MM.1S (cell line): ENCODE results near the gene CTDSP2.

Source experiments
- DNase-seq: peaks from one replicate; pipeline ENCODE4 v3.0.0-alpha.2; 2015
- H2AFZ ChIP-seq: fragments of 300-600 bp; sonication (generic); 2 replicates; pipeline ENCODE4 v1.6.0; 2016; ENCODE audit warnings: antibody characterized with exemption, low read length
- H3F3A ChIP-seq: fragments of 300-600 bp; sonication (generic); 2 replicates; pipeline ENCODE4 v1.6.1; 2016; ENCODE audit warnings: mild to moderate bottlenecking, antibody characterized with exemption, low read length, moderate library complexity, mixed read lengths; ENCODE audit not compliant: insufficient read depth
- H3K27ac ChIP-seq: fragments of 300-600 bp; sonication (generic); 2 replicates; pipeline ENCODE4 v1.5.1; 2016; ENCODE audit warnings: mild to moderate bottlenecking, low read length
- H3K27me3 ChIP-seq: fragments of 300-600 bp; sonication (generic); replicated peaks from 2 replicates; pipeline ENCODE4 v1.6.0; 2016; ENCODE audit warnings: low read length; ENCODE audit not compliant: insufficient read depth
- H3K36me3 ChIP-seq: fragments of 300-600 bp; sonication (generic); replicated peaks from 2 replicates; pipeline ENCODE4 v1.6.1; 2016; ENCODE audit warnings: mild to moderate bottlenecking, low read length, mixed read lengths; ENCODE audit not compliant: insufficient read depth
- H3K4me1 ChIP-seq: fragments of 300-600 bp; sonication (generic); 2 replicates; pipeline ENCODE4 v1.6.1; 2016; ENCODE audit warnings: low read length, mixed read lengths
- H3K4me2 ChIP-seq: fragments of 300-600 bp; sonication (generic); 2 replicates; pipeline ENCODE4 v1.6.0; 2016; ENCODE audit warnings: low read depth, low read length
- H3K4me3 ChIP-seq: fragments of 300-600 bp; sonication (generic); 2 replicates; pipeline ENCODE4 v1.5.1; 2016; ENCODE audit warnings: low read length, mixed read lengths
- H3K79me2 ChIP-seq: fragments of 300-600 bp; sonication (generic); 2 replicates; pipeline ENCODE4 v1.6.1; 2016; ENCODE audit warnings: mixed run types, low read length, mixed read lengths
- H3K9ac ChIP-seq: fragments of 300-600 bp; sonication (generic); 2 replicates; pipeline ENCODE4 v1.6.1; 2016; ENCODE audit warnings: low read length, mixed read lengths
- H3K9me2 ChIP-seq: fragments of 300-600 bp; sonication (generic); replicated peaks from 2 replicates; pipeline ENCODE4 v1.6.1; 2016; ENCODE audit warnings: mild to moderate bottlenecking, low read length, mixed read lengths; ENCODE audit not compliant: insufficient read depth
- H3K9me3 ChIP-seq: fragments of 300-600 bp; sonication (generic); replicated peaks from 2 replicates; pipeline ENCODE4 v1.6.1; 2016; ENCODE audit warnings: mild to moderate bottlenecking, low read length, mixed read lengths; ENCODE audit not compliant: insufficient read depth
- H4K20me1 ChIP-seq: fragments of 300-600 bp; sonication (generic); 2 replicates; pipeline ENCODE4 v1.6.1; 2016; ENCODE audit warnings: mild to moderate bottlenecking, low read length, moderate library complexity, mixed read lengths; ENCODE audit not compliant: insufficient read depth
- CTCF ChIP-seq: fragments of 300-600 bp; sonication (generic); IDR thresholded peaks from 2 replicates; pipeline ENCODE4 v1.5.1; 2016; ENCODE audit warnings: antibody characterized with exemption, low read length, mixed read lengths
- EZH2 ChIP-seq: fragments of 300-600 bp; sonication (generic); optimal IDR thresholded peaks from 2 replicates; pipeline ENCODE3; 2017; ENCODE audit warnings: low read depth, mild to moderate bottlenecking, antibody characterized with exemption, low read length, mixed read lengths
- EZH2phosphoT487 ChIP-seq: fragments of 300-600 bp; sonication (generic); IDR thresholded peaks from 2 replicates; pipeline ENCODE4 v1.6.1; 2018; ENCODE audit warnings: antibody characterized with exemption, low read length

Gene CTDSP2

DNA sequence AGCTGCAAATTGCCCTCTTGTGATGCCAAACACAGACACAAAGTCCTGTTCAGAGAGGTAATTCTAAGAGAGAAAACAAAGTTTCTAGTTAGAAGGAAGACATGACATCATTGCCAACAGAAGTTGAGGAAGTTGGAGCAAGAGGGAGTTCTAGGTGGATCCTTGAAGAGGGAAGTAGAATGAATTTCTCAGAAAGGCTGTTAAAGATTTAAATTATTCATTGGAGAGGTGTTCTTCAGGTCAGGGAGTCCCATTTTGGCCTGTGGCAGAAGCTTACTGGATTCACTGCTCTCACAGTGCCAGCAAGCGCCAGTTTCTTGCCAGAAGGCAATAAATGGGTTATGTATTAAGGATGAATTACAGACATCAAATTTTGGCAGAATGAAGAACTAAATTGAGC is 48.6 kb downstream of the CTDSP2 start:
- H3F3A ChIP-seq, result no peaks in the 10 kb centered on the region
- TF ChIP-seq CTCF (no peak), EZH2phosphoT487 (no peak), EZH2 (no peak)
- no peak overlapping the region for H3K4me3 ChIP-seq
- DNase-seq, result no peak
- H3K9ac ChIP-seq, result no peak overlapping the region
- H3K4me2 ChIP-seq, result no peak overlapping the region
- H4K20me1 ChIP-seq, result no peaks in the 10 kb centered on the region
- no peaks in the 10 kb centered on the region for H3K4me1 ChIP-seq
- H2AFZ ChIP-seq, result no peak overlapping the region
- no peaks in the 10 kb centered on the region for H3K9me3 ChIP-seq
- H3K79me2 ChIP-seq, result peaks cover 9% of the 10 kb centered on the region
- H3K27me3 ChIP-seq, result no peaks in the 10 kb centered on the region
- H3K36me3 ChIP-seq, result 0 out of 2 replicates have a peak, but pooled peaks cover 11% of the 10 kb centered on the region
- H3K9me2 ChIP-seq, result no peaks in the 10 kb centered on the region
- H3K27ac ChIP-seq, result no peak overlapping the region

- Histone ChIP-seq H3K4me3 (no peak overlapping the region), H3F3A (no peaks in the 10 kb centered on the region), H3K36me3 (0 out of 2 replicates have a peak, but pooled peaks cover 14% of the 10 kb centered on the region), H3K79me2 (peaks cover 9% of the 10 kb centered on the region), H3K4me1 (no peaks in the 10 kb centered on the region), H2AFZ (no peak overlapping the region), H3K9me2 (no peaks in the 10 kb centered on the region), H3K27me3 (no peaks in the 10 kb centered on the region), H3K4me2 (no peak overlapping the region), H4K20me1 (no peaks in the 10 kb centered on the region), H3K9ac (no peak overlapping the region), H3K27ac (no peak overlapping the region), H3K9me3 (no peaks in the 10 kb centered on the region)
- TF ChIP-seq CTCF (no peak), EZH2 (no peak), EZH2phosphoT487 (no peak)
- DNase-seq, result no peak
Observed at GRCh38 chr12:57796996-57797395, 49.5 kb downstream of the CTDSP2 start.

- H3F3A ChIP-seq, result no peaks in the 10 kb centered on the region
- peaks cover 9% of the 10 kb centered on the region for H3K79me2 ChIP-seq
- H4K20me1 ChIP-seq, result no peaks in the 10 kb centered on the region
- no peak overlapping the region for H2AFZ ChIP-seq
- no peak overlapping the region for H3K4me2 ChIP-seq
- TF ChIP-seq EZH2 (no peak), CTCF (no peak), EZH2phosphoT487 (no peak)
- H3K9me2 ChIP-seq, result no peaks in the 10 kb centered on the region
- no peak overlapping the region for H3K9ac ChIP-seq
- no peak overlapping the region for H3K27ac ChIP-seq
- no peaks in the 10 kb centered on the region for H3K9me3 ChIP-seq
- DNase-seq, result no peak
- H3K4me1 ChIP-seq, result no peaks in the 10 kb centered on the region
- H3K27me3 ChIP-seq, result no peaks in the 10 kb centered on the region
- H3K4me3 ChIP-seq, result no peak overlapping the region
- 0 out of 2 replicates have a peak, but pooled peaks cover 14% of the 10 kb centered on the region for H3K36me3 ChIP-seq
Observed at GRCh38 chr12:57795354-57795753, 51.2 kb downstream of the CTDSP2 start.
